Spleen (tissue), 7 donors: Measurements from ENCODE around the gene MT1H.

ENCODE experiments used
- POLR2AphosphoS5 ChIP-seq, 3 donors: sonication (generic); formaldehyde crosslinking; IDR thresholded peaks; one replicate each; pipeline ENCODE4 v1.5.1; 2017; ENCODE audit warnings: antibody characterized with exemption in 3 of 3
- TF ChIP-seq, protein P1 (sequence below), 11 experiments: fragments of 200-600 bp in 7 of 11; fragments of 450-650 bp in 4 of 11; sonication (generic) in 4 of 11; IDR thresholded peaks in 8 of 11; conservative IDR thresholded peaks in 3 of 11; 1 replicate in 7 of 11; 2 replicates in 4 of 11; pipeline versions ENCODE4 v1.4.0 to v1.8.0; 2016 to 2021; ENCODE audit warnings: antibody characterized with exemption in 11 of 11, inconsistent platforms in 4 of 11, mild to moderate bottlenecking in 1 of 11
- donor health status: DM: no; HTN: no; CAD: no; lungs with moderate emphysema.
- donor health status: DM: no; HTN: no; CAD: no.
- donor health status: DM: no; HTN: no; CAD: no.

DNA sequence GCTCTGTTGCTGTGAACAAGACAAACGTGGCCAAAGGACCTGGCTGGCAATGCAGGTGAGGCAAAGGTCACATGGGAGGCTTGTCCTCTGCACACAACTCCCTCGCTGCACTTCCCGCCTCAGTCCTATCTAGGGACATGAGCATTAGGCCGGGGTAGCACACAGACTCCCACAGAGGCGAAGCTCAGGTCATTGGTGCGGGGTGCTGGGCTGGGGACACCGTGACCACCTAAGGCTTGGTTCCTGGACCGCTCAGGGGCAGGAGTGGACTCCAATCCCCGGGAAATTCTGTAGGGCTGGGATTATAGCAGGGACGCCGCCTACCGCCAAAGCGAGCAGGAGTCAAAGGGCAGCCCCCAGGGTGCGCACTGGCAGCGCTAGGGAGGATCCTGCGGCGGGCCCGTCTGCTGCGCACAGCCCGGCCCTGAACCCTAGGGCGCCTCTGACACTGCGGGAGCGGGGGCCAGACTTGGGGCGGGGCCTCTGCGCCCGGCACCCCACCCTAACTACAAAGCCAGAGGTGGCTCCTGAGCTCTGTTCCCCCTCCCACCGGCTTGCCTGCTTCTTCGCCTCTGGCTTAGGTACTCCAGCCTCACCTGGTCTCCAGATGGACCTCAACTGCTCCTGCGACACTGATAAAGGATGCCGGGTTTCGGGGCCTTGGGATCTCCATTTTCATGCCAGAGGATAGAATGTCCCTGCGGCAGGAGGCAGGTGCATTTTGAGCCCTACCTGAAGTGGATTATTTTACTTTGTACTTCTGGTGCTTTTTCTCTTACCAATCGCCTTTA, 21.8 kb upstream of the MT1H start:
- TF ChIP-seq, protein P1, sequence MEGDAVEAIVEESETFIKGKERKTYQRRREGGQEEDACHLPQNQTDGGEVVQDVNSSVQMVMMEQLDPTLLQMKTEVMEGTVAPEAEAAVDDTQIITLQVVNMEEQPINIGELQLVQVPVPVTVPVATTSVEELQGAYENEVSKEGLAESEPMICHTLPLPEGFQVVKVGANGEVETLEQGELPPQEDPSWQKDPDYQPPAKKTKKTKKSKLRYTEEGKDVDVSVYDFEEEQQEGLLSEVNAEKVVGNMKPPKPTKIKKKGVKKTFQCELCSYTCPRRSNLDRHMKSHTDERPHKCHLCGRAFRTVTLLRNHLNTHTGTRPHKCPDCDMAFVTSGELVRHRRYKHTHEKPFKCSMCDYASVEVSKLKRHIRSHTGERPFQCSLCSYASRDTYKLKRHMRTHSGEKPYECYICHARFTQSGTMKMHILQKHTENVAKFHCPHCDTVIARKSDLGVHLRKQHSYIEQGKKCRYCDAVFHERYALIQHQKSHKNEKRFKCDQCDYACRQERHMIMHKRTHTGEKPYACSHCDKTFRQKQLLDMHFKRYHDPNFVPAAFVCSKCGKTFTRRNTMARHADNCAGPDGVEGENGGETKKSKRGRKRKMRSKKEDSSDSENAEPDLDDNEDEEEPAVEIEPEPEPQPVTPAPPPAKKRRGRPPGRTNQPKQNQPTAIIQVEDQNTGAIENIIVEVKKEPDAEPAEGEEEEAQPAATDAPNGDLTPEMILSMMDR (IDR thresholded peaks at IDR 0.05 in 8 of 11, conservative IDR thresholded peaks at IDR 0.05 in 3 of 11): no peak
- TF ChIP-seq POLR2AphosphoS5 (IDR thresholded peaks at IDR 0.05): no peak
